K562 (cell line): ENCODE data around the gene GOLGA8B. TPM values are rescaled to one million over a fixed set of nuclear protein-coding genes. Genes with fewer than 3 reads are reported as not detected.
A peak's percentile ranks its signal among the peaks of the same experiment; 100 is the strongest.

ENCODE experiments used
- COPS2 ChIP-seq: fragments of 450-650 bp; conservative IDR thresholded peaks from 2 replicates; pipeline ENCODE4 v1.6.1; 2016; ENCODE audit warnings: mild to moderate bottlenecking, moderate library complexity
- GATAD2A ChIP-seq: fragments of 450-650 bp; IDR thresholded peaks from 2 replicates; pipeline ENCODE4 v1.6.1; 2017
- HMBOX1 ChIP-seq: sonication (generic); IDR thresholded peaks from 2 replicates; pipeline ENCODE4 v1.6.1; 2016
- MAFK ChIP-seq: IDR thresholded peaks from 2 replicates; pipeline ENCODE4 v1.6.1; 2011; ENCODE audit warnings: low read length, improper control_type of control experiment
- MYBL2 ChIP-seq, 2 experiments: fragments of 450-650 bp in 1 of 2; sonication (generic) in 1 of 2; formaldehyde crosslinking in 1 of 2; IDR thresholded peaks; 2 replicates each; pipeline versions ENCODE4 v1.6.1 to v1.8.1; 2017 to 2022; ENCODE audit warnings: borderline replicate concordance in 1 of 2, inconsistent platforms in 1 of 2, low read depth in 1 of 2, mild to moderate bottlenecking in 1 of 2, missing genetic modification reagents in 1 of 2, moderate library complexity in 1 of 2
- NUFIP1 ChIP-seq: fragments of 450-650 bp; IDR thresholded peaks from 2 replicates; pipeline ENCODE4 v1.6.1; 2018; ENCODE audit not compliant: partially characterized antibody
- SIN3B ChIP-seq: fragments of 450-650 bp; IDR thresholded peaks from 2 replicates; pipeline ENCODE4 v1.6.1; 2017; ENCODE audit warnings: low read depth, mild to moderate bottlenecking, moderate library complexity
- ZNF124 ChIP-seq: sonication (generic); formaldehyde crosslinking; IDR thresholded peaks from 2 replicates; pipeline ENCODE4 v1.8.1; 2022; ENCODE audit warnings: missing genetic modification reagents
- ZNF3 ChIP-seq: fragments of 250-450 bp; sonication (Bioruptor Pico); IDR thresholded peaks from 2 replicates; pipeline ENCODE4 v1.5.0; 2021; ENCODE audit warnings: mild to moderate bottlenecking, moderate library complexity
- ZNF316 ChIP-seq: fragments of 450-650 bp; IDR thresholded peaks from 2 replicates; pipeline ENCODE4 v1.6.1; 2016
- ZNF609 ChIP-seq: sonication (generic); formaldehyde crosslinking; IDR thresholded peaks from 2 replicates; pipeline ENCODE4 v1.8.1; 2023; ENCODE audit warnings: missing genetic modification reagents, mild to moderate bottlenecking, borderline replicate concordance
- polyA plus RNA-seq, 8 experiments: library from polyadenylated mRNA; depleted of rRNA in 4 of 8; stranded (reverse) in 5 of 8; unstranded in 3 of 8; fragments of >200 nt; fragmentation: Nextera tagmentation in 2 of 8; fragmentation: Illumina TruSeq in 1 of 8; extraction: Ambion mirVana in 2 of 8; extraction: Trizol in 1 of 8; gene quantifications; 2 replicates each; pipeline versions ENCODE4 v1.2.1 to v1.2.3, GENCODE V29; 2011 to 2014; ENCODE audit warnings: inconsistent platforms in 1 of 8, missing spikeins in 1 of 8
- total RNA-seq, 7 experiments: library from RNA; depleted of rRNA in 6 of 7; stranded (reverse); fragments of >200 nt in 6 of 7; fragmentation: Illumina TruSeq in 2 of 7; extraction: Trizol in 2 of 7; gene quantifications; 2 replicates each; pipeline versions ENCODE4 v1.2.1 to v1.2.3, GENCODE V29; 2011 to 2021; ENCODE audit warnings: low replicate concordance in 1 of 7
- TF ChIP-seq, protein P1 (sequence below): fragments of 450-650 bp; IDR thresholded peaks from 2 replicates; pipeline ENCODE4 v1.6.1; 2017; ENCODE audit warnings: mild to moderate bottlenecking, moderate library complexity
- TF ChIP-seq, protein P2 (sequence below): IDR thresholded peaks from 2 replicates; pipeline ENCODE4 v1.6.1; 2012; ENCODE audit warnings: low read depth, low read length, improper control_type of control experiment, borderline replicate concordance
- TF ChIP-seq, protein P3 (sequence below): fragments of 450-650 bp; formaldehyde crosslinking; IDR thresholded peaks from 2 replicates; pipeline ENCODE4 v1.4.0; 2022; ENCODE audit warnings: missing genetic modification characterization
- TF ChIP-seq, protein P4 (sequence below): fragments of 450-650 bp; IDR thresholded peaks from 2 replicates; pipeline ENCODE4 v1.6.1; 2016; ENCODE audit warnings: mild to moderate bottlenecking

Gene GOLGA8B
- total and polyA plus RNA-seq, 9 of the 15 experiments (the other 6 are each of a cell fraction or from before 2014, with no cell fraction given) = 7.9 to 236 (median 54.1) TPM

DNA sequence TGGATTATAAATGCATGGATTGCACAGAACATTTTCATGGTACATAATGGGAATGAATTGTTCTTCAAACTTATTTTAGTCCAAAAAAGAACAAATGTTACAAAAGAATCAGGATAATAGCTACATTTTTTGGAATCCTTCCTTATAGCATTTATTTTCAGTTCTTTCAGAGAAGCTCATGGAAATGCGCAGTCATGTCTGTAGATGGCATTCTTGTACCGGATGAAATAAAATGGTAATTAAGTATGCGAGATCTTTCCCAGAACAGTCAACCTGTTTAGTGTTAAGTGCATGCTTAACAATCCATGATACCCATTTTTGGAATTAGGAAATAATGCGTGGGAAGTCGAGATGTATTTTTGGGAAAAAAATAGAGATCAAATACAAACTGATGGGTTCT lies 38.2 kb upstream of the GOLGA8B start (continued):
- peak; percentile 56 for TF ChIP-seq HMBOX1
- TF ChIP-seq GATAD2A = no peak
- TF ChIP-seq, protein P1, sequence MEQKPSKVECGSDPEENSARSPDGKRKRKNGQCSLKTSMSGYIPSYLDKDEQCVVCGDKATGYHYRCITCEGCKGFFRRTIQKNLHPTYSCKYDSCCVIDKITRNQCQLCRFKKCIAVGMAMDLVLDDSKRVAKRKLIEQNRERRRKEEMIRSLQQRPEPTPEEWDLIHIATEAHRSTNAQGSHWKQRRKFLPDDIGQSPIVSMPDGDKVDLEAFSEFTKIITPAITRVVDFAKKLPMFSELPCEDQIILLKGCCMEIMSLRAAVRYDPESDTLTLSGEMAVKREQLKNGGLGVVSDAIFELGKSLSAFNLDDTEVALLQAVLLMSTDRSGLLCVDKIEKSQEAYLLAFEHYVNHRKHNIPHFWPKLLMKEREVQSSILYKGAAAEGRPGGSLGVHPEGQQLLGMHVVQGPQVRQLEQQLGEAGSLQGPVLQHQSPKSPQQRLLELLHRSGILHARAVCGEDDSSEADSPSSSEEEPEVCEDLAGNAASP = no peak
- no peak for TF ChIP-seq NUFIP1
- no peak for TF ChIP-seq ZNF609 (CRISPR knock-in tag)
- TF ChIP-seq, protein P2, sequence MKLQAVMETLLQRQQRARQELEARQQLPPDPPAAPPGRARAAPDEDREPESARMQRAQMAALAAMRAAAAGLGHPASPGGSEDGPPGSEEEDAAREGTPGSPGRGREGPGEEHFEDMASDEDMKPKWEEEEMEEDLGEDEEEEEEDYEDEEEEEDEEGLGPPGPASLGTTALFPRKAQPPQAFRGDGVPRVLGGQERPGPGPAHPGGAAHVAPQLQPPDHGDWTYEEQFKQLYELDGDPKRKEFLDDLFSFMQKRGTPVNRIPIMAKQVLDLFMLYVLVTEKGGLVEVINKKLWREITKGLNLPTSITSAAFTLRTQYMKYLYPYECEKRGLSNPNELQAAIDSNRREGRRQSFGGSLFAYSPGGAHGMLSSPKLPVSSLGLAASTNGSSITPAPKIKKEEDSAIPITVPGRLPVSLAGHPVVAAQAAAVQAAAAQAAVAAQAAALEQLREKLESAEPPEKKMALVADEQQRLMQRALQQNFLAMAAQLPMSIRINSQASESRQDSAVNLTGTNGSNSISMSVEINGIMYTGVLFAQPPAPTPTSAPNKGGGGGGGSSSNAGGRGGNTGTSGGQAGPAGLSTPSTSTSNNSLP = 0 out of 2 replicates have a peak, but pooled peaks have one; percentile 56
- TF ChIP-seq COPS2 = no peak
- TF ChIP-seq MAFK = peak; percentile 21; the same call in 1 of the 2 replicates
- no peak for TF ChIP-seq ZNF124 (CRISPR knock-in tag)
- TF ChIP-seq ZNF3 (CRISPR knock-in tag) = no peak
- TF ChIP-seq, protein P3, sequence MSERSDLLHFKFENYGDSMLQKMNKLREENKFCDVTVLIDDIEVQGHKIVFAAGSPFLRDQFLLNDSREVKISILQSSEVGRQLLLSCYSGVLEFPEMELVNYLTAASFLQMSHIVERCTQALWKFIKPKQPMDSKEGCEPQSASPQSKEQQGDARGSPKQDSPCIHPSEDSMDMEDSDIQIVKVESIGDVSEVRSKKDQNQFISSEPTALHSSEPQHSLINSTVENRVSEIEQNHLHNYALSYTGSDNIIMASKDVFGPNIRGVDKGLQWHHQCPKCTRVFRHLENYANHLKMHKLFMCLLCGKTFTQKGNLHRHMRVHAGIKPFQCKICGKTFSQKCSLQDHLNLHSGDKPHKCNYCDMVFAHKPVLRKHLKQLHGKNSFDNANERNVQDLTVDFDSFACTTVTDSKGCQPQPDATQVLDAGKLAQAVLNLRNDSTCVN (CRISPR knock-in tag) = no peak
- TF ChIP-seq SIN3B = no peak
- 0 out of 2 replicates have a peak, but pooled peaks have one; percentile 7 for TF ChIP-seq ZNF316
- TF ChIP-seq, protein P4, sequence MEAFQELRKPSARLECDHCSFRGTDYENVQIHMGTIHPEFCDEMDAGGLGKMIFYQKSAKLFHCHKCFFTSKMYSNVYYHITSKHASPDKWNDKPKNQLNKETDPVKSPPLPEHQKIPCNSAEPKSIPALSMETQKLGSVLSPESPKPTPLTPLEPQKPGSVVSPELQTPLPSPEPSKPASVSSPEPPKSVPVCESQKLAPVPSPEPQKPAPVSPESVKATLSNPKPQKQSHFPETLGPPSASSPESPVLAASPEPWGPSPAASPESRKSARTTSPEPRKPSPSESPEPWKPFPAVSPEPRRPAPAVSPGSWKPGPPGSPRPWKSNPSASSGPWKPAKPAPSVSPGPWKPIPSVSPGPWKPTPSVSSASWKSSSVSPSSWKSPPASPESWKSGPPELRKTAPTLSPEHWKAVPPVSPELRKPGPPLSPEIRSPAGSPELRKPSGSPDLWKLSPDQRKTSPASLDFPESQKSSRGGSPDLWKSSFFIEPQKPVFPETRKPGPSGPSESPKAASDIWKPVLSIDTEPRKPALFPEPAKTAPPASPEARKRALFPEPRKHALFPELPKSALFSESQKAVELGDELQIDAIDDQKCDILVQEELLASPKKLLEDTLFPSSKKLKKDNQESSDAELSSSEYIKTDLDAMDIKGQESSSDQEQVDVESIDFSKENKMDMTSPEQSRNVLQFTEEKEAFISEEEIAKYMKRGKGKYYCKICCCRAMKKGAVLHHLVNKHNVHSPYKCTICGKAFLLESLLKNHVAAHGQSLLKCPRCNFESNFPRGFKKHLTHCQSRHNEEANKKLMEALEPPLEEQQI = no peak
- no peak for TF ChIP-seq MYBL2 (IDR thresholded peaks at IDR 0.05; ENCODE audit: low read depth)
- no peak for TF ChIP-seq MYBL2 (CRISPR knock-in tag; IDR thresholded peaks at IDR 0.05; ENCODE audit: borderline replicate concordance)
